ENCODE data around the gene PDE3A. TPM values are rescaled to one million over a fixed set of nuclear protein-coding genes. Genes with fewer than 3 reads are reported as not detected.
A peak's percentile ranks its signal among the peaks of the same experiment; 100 is the strongest.

PDE3A gene
- total and polyA plus RNA-seq, 8 donors, result 4.9 to 16.5 (median 12.6) TPM

DNA sequence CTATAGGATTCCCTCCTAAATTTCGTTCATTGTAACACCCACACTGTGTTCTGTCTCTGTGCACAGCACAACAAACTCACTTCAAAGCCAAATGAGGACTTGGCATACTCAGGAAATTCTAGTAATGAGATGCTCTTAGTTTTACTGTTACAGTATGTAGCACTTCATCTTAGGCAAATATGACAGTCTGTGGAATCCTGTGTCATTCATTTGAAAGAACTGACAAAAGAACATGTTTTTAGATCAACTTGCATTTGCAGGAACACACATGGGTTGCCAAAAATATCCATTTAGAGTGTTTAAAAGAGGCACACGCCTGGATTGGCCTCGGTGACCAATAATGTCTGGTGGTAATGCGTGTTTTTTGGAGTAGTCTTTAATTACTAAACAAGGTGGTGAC is 56.5 kb downstream of the PDE3A start:
- no peak for ATAC-seq
- intact Hi-C loops (cut with DNase I), result no loop called here
- H3K36me3 ChIP-seq, result no peaks in the 10 kb centered on the region
- H3K27me3 ChIP-seq, result no peaks in the 10 kb centered on the region
- no peak overlapping the region for H3K27ac ChIP-seq
- H3K9me3 ChIP-seq, result no peaks in the 10 kb centered on the region
- FAIRE-seq, result no peak
- no peak overlapping the region for H3K4me3 ChIP-seq
- H3K4me1 ChIP-seq, result no peaks in the 10 kb centered on the region
- WGBS, 2 donors, result 65 to 73% methylated on average over 4 of the region's 4 CpGs
- TF ChIP-seq, protein P1, sequence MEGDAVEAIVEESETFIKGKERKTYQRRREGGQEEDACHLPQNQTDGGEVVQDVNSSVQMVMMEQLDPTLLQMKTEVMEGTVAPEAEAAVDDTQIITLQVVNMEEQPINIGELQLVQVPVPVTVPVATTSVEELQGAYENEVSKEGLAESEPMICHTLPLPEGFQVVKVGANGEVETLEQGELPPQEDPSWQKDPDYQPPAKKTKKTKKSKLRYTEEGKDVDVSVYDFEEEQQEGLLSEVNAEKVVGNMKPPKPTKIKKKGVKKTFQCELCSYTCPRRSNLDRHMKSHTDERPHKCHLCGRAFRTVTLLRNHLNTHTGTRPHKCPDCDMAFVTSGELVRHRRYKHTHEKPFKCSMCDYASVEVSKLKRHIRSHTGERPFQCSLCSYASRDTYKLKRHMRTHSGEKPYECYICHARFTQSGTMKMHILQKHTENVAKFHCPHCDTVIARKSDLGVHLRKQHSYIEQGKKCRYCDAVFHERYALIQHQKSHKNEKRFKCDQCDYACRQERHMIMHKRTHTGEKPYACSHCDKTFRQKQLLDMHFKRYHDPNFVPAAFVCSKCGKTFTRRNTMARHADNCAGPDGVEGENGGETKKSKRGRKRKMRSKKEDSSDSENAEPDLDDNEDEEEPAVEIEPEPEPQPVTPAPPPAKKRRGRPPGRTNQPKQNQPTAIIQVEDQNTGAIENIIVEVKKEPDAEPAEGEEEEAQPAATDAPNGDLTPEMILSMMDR (IDR thresholded peaks at IDR 0.05), result no peak
- DNase-seq, result no peak

DNA sequence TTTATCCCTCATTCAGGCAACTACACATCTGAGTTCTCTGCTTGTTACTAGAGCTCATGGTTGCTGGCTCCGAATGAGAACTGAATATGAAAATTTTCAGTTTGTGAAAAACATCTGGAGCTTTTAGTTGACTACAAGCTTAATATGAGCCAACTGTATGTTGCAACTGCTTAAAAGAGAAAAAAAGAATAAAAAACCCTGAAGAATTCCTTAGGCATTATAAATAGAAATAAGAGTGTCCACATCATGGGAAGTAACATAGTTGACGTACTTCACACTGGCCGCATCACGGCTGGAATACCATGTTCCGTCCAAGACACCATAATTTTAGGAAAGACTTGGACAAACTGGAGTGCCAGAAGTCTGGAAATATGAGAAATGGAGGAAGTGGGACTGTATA is 57.9 kb downstream of the PDE3A start:
- peak; percentile 41 for FAIRE-seq
- TF ChIP-seq, protein P1 (IDR thresholded peaks at IDR 0.05), result no peak
- 78 to 89% methylated on average over 5 of the region's 5 CpGs for WGBS, 2 donors
- Histone ChIP-seq H3K27ac (no peak overlapping the region), H3K36me3 (no peaks in the 10 kb centered on the region), H3K4me1 (no peaks in the 10 kb centered on the region), H3K4me3 (no peak overlapping the region), H3K9me3 (no peaks in the 10 kb centered on the region), H3K27me3 (no peaks in the 10 kb centered on the region)
- no peak for DNase-seq
- ATAC-seq, result peak in 3 of 4 donors; percentile 22 to 55 (median 33)
- intact Hi-C loops (cut with DNase I), result no loop called here

DNA sequence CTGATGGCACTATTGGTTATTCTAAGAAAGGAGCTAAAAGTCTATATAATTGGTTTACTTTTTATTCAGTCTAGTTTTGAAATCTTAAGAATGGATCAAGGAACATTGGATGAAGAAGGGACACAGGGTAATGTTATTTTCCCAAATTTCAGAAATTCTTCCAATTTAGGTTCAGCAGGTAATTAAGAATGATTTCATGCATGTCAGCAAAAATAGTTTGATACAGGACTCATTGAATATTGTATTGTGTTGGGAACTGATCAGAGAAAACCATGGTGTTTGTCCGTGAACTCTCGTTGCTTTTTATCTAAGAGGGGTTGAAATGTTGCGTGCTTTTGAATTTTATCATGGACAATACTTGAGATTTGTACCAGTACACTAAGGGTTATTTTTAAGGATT is 58.6 kb downstream of the PDE3A start:
- intact Hi-C loops (cut with DNase I), result no loop called here
- FAIRE-seq, result no peak
- Histone ChIP-seq H3K27ac (no peak overlapping the region), H3K36me3 (no peaks in the 10 kb centered on the region), H3K9me3 (no peaks in the 10 kb centered on the region), H3K4me1 (no peaks in the 10 kb centered on the region), H3K4me3 (no peak overlapping the region), H3K27me3 (no peaks in the 10 kb centered on the region)
- WGBS, 2 donors, result 75 to 95% methylated on average over 3 of the region's 3 CpGs
- DNase-seq, result no peak
- ATAC-seq, result no peak
- TF ChIP-seq, protein P1 (IDR thresholded peaks at IDR 0.05), result no peak

DNA sequence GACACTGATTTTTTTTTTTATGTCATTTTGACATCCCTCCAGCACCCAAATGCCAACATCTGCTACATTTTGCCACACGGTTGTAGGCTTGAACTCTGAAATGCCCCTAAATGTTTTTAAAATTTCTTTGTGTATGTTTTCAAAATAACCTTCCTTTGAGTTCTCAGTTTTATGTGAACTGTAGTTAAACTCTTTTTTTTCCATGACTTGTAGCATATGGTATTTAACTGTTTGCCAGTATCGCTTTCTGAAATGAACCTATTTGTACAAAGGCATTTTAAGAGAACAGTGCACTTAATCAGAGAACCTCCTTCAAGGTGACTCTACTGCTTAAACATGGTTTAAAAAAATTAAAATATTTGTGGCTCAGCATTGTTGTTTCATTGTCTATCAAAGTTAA is 61.5 kb downstream of the PDE3A start:
- Histone ChIP-seq H3K4me1 (no peaks in the 10 kb centered on the region), H3K27ac (no peak overlapping the region), H3K36me3 (no peaks in the 10 kb centered on the region), H3K27me3 (no peaks in the 10 kb centered on the region), H3K4me3 (no peak overlapping the region), H3K9me3 (no peaks in the 10 kb centered on the region)
- ATAC-seq (no peak), FAIRE-seq (peak; percentile 39), DNase-seq (no peak)
- TF ChIP-seq, protein P1 (IDR thresholded peaks at IDR 0.05), result no peak
- intact Hi-C loops (cut with DNase I), result no loop called here
- 48 to 63% methylated on average over 2 of the region's 2 CpGs for WGBS, 2 donors

DNA sequence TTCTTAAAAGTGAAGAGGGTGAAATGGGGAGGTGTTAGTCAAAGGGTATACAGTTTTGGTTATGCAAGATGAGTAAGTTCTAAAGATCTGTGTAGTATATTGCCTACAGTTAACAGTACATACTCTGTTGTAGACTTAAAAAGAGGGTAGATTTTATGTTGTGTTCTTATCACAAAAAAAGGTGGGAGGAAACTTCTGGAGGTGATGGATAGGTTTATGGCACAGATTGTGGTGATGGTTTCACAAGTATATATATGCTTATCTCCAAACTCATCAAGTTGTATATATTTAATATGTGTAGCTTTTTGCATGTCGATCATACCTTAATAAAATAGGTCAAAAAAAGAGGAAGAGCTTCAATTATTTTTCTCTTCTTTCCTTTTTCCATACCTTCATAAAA is 64.0 kb downstream of the PDE3A start:
- H3K27ac ChIP-seq, result no peak overlapping the region
- H3K4me1 ChIP-seq, result no peaks in the 10 kb centered on the region
- FAIRE-seq (no peak), ATAC-seq (no peak), DNase-seq (no peak)
- no peaks in the 10 kb centered on the region for H3K27me3 ChIP-seq
- no peaks in the 10 kb centered on the region for H3K36me3 ChIP-seq
- intact Hi-C loops (cut with DNase I), result no loop called here
- H3K4me3 ChIP-seq, result no peak overlapping the region
- no peaks in the 10 kb centered on the region for H3K9me3 ChIP-seq
- TF ChIP-seq, protein P1 (IDR thresholded peaks at IDR 0.05), result no peak
- 70 to 81% methylated on average over 1 of the region's 1 CpG for WGBS, 2 donors

All from pancreas (tissue), 10 donors.